GM21423 (cell line): ENCODE data around the gene IDH3G.
"Not testable (repeated sequence)": the region's sequence is repeated elsewhere in the genome, so short reads cannot be mapped to it uniquely, and the experiment has no call there.

Experiments
- ATAC-seq: cut with Tn5 transposase; IDR thresholded peaks from one replicate; pipeline ENCODE4 v1.9.1; 2021; ENCODE audit warnings: mild to moderate bottlenecking, moderate library complexity; ENCODE audit not compliant: unreplicated experiment

IDH3G gene

DNA sequence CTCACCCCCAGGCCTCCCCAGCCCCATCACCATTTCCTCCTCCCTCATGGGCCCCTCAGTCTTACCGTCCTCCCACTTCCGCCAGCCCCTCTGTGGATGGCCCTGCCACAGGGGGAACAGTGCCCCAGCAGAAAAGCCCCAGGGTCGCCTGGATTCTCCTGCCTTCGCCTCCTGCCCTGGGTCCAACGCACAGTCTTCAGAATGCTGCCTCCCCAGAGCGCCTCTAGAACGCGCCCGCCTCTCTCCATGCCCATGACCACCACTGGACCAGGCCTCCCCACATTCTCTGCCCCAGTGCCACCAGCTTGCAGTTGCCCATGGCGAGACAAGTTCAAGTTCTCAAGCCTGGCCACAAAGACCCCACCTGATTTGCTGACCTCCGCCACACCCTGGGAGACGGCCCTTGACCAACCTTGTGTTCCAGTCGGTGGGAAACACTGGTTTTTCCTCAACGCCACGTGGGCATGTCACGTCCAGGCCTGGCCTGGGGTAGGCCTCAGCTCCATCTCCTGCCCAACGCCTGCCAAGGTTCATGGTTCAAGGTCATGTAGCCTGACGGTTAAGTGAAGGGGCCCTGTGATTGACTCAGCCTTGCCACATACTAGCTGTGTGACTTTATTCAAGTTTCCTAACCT lies 30.8 kb downstream of the IDH3G start:
- ATAC-seq = no peak

DNA sequence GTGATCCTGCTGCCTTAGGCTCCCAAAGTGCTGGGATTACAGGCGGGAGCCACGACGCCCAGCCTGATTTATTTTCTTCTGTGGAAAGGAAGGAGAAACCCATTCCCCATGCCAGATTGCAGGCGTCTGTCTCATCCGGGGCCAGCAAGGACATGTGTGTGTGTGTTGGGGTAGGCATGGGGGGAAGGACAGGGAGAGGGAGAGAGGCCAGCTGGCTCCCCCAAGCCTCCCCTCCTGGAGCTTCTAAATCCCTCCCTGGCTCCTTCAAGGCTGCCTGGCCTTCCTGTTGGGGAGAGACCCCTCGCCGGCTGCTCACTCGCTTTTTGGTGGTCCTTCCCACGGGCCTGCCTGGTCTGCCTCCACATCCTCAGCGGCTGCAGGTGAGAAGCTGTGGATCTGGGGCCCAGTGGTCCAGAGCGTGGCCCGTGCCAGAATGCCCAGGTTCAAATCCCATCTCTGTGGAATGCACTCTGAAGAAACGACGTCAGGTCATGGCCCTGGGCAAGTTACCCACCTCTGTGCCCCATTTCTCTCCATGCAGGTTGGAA lies 31.5 kb downstream of the IDH3G start:
- no peak for ATAC-seq

DNA sequence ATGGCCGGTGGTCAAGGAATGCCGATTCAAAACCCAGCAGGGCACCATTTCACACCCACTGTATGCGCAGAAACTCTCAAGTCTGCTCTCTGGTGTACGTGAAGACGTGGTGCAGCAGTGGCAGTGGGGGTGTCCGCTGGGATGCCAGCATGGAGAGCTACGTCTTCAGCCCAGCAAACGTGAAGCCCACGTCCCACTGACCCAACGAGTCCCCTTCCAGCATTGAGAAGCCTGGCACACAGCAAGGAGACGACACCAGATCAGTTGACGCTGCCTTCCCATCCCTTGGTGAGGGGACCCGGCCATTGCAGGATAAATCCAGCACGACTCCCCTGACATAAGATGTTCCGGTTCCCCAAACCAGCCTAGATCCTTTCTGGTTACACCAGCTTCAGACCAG lies 32.3 kb downstream of the IDH3G start:
- no peak for ATAC-seq

DNA sequence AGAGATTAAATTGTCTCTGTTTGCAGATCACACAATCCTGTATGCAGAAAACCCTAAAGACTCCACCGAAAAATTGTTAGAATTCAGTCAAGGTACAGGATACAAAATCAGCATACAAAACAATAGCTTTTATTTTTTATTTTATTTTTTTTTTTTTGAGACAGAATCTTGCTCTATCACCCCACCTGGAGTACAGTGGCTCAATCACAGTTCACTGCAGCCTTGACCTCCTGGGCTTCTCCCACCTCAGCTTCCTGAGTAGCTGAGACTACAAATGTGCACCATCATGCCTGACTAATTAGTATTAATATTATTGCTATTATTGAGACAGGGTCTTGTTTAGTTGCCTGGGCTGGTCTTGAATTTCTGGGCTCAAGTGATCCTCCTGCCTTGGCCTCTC lies 39.0 kb downstream of the IDH3G start:
- no peak for ATAC-seq

DNA sequence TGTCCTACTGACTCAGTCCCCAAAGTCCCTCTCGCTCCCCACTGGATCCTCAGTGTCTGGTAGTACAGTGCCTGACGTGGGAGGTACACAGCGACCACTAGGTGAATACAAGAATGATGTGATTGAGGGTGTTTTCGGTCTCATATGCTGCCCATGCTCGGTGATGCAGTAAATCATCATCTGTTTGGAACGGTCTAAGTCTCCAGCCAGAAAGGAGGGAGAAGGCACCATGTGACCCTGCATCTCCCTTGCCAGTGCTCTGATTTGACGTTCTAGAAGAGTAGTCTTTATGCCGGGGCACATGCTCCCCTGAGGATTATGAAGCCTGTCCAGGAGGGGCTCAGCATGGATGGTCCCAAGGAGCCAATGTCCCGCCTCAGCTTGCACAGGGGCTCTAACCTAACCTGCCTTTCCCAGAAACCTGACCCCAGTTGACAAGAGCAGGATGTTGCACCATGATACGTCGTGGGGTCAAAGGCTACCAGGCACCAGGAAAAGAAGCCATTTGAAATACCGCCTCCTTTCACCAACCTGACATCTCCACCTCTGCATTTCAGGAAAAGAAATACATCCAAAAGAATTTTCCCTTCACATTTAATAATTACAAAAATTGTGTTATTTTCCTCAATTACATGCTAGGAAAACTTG lies 43.9 kb downstream of the IDH3G start:
- no peak for ATAC-seq

DNA sequence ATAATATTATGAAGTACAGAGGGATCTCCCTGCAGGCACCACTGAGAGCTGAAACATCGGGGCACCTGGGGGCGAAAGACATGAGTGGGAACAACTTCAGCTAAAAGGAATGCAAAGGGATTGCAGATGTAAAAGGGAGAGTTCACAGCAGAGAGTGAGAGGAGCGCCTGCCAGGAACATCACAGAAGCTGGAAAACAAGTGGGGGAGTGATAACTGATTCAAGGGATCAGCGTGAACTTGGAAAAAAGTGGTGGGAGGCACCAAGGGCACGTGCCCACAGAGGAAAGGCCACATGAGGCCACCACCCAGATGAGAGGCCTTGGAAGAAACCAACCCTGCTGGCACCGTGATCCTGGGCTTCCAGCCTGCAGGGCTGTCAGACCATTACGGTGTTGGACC lies 45.2 kb downstream of the IDH3G start:
- not testable (repeated sequence) for ATAC-seq

DNA sequence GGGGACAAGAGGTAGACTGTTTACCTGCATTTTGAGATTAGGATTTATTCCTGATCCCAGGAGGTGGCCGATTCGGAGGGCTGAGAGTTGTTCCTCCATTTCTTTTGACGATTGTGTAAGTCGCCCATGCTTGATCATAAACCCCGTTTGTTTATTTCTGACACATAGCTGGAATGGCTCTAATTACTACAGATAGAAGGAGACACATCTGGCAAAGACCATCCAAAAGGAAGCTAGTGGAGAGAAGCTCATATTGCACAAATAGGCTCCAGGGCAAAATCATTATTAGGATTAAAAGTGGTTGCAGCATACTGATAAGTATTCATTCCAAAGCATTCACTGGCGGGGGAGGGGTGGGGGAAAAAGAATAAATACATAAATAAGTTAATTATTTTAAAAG lies 47.2 kb downstream of the IDH3G start:
- ATAC-seq = not testable (repeated sequence)

DNA sequence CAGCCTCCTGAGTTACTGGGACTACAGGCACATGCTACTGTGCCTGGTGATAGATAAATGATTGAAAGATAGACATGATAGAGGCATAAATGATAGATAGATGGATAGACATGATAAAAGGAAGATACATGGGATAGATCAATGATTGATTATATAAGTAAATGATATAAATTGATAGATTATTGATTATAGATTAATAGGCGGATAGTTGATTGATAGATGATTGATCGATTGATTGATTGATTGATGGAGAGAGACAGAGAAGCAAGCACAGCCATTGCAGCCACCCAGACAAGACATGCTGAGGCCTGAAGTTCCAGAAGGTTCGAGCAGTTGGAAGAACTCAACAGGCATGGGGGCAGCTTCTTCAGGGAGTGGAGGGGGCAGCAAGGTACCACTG lies 47.8 kb downstream of the IDH3G start:
- ATAC-seq = no peak

DNA sequence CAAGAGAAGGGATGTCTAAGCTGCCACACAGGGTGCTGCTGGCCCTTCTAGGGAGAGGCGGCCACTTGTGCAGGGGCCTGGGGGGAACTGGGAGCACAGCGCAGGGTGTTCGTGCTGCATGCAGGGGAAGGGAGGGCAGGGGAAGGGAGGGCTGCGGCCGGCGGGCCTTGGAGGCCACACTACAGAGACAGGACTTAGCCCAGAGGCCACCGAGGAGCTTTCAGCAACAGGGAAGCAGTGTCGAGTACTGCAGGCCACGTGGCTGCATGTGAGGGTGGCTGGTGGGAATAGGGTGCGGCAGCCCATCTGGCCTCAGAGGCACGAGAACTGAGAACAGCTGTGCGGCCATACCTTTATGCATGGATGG lies 49.1 kb downstream of the IDH3G start:
- not testable (repeated sequence) for ATAC-seq

DNA sequence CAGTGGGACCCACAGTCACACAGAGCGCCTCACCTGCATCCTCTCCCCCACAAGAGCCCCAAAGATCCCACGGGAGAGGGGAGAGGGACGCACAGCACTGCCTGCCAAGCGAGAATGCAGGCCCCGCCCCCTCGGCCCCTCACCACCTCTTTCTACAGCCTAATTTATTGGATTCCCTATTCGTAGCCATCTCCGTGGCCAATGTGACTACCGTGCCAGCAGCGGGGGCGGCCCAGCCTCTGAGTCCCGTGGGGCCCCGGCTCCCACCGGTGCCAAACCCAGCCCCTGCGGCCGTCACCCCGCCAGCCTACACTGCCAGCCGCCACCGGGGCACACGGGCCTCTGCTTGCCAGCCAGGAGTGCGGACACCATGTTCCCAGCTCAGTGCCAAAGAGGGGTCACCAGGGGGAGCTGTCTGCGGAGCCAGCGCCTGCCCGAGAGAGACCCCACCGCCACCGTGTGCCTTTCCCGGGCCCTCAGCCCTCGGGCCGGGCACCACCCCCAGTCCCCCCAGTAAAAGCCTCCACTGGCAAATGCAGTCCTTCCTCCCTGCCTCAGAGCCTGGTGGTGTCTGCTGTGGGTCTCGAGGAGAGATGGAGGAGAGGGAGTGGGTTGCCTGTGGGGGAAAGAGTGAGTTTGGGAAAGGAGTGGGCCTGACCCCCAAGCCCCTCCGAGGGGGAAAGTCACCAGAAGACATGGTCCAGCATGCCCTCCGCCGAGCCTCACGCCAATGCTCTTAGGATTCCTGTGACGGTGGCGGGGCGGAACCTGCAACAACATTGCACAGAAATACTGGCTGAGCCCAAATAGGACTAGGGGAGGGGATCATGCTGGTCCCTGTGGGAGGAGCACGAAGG lies 49.7 kb downstream of the IDH3G start:
- no peak for ATAC-seq

DNA sequence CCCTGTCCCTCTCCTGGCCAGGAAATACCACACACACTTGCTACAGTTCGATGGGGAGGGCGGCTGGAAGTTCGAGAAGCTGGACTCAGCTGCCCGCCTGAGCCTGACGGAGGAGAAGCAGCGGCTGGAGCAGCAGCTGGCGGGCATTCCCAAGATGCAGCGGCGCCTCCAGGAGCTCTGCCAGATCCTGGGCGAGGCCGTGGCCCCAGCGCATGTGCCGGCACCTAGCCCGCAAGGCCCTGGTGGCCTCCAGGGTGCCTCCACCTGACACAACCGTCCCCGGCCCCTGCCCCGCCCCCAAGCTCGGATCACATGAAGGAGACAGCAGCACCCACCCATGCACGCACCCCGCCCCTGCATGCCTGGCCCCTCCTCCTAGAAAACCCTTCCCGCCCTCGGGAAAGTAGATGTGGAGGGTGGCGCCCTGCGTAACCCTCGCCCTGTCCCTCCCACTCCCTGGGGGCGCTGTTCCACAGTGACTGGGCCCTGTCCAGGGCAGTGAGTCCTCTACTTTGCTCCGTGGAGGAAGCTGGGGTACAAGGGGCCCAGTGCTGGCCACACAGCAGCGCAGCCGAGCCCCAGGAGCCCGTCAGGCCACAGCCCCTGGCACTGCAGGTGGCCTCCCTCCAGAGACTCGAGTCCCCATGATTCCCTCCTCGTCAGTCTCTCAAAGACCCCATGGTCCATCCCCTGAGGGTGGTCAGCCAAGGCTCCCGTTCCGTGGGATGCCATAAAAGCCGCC lies 50.5 kb downstream of the IDH3G start:
- ATAC-seq = not testable (repeated sequence)

DNA sequence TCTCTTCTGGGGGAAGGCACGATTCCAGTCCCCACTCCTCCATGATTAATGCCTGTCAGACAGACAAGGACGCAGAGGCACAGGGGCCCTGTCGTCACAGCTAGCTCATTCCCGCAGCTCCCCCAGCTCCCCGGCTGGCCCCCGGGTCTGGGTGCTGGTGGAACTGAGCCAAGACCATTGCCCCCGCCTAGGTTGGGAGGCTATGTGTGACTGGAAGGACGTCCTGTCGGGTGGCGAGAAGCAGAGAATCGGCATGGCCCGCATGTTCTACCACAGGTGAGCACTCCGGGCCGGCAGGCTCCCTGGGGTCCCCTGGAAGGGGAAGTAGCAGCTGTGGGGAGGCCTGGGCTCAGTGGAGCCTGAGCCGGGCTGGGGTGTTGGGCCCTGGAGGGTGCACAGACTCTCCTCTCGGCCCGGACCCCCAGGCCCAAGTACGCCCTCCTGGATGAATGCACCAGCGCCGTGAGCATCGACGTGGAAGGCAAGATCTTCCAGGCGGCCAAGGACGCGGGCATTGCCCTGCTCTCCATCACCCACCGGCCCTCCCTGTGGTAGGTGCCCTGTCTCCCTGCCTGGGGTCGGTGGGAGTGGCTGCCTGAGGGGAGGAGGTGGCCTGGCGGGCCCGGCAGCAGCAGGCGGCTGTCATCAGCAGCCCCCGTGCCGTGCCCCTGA lies 51.2 kb downstream of the IDH3G start:
- ATAC-seq = not testable (repeated sequence)

DNA sequence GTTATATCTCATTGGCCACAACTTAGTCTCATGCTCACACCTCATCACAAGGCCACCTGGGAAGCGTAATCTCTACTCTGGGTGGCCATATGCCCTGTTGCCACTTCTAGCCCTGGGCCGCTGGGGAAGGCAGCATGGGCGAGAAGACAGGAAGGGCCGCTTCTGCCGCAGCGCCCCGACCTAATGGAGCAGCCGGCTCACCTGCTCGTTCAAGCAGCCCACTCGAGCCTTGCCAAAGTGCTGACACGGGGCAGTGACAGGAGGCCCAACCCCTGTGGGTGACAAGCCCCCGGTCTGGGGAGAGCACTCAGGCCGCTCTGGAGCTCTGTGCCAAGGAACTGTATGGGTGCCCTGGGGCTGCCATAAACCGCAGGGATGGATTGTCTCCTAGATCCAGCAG lies 52.1 kb downstream of the IDH3G start:
- ATAC-seq = not testable (repeated sequence)

DNA sequence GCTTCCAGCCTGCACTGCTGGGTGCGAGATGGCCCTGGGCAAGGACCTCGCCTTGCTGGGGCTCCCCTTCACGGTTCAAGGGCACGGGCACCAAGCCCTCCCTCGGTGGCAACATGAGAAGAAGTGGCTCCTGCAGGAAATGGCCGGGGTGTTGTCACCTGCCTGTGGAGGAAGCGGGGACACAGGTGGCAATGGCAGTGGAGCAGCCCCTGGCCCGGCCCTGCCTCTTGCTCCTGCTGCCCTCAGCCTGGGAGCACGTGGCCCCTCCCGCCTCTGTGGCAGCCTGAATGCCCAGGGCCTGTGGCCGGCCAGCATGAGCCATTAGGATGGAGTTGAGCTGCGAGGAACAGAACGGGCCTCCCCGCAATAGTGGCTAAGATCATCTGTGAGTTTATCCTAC lies 52.7 kb downstream of the IDH3G start:
- ATAC-seq = no peak

DNA sequence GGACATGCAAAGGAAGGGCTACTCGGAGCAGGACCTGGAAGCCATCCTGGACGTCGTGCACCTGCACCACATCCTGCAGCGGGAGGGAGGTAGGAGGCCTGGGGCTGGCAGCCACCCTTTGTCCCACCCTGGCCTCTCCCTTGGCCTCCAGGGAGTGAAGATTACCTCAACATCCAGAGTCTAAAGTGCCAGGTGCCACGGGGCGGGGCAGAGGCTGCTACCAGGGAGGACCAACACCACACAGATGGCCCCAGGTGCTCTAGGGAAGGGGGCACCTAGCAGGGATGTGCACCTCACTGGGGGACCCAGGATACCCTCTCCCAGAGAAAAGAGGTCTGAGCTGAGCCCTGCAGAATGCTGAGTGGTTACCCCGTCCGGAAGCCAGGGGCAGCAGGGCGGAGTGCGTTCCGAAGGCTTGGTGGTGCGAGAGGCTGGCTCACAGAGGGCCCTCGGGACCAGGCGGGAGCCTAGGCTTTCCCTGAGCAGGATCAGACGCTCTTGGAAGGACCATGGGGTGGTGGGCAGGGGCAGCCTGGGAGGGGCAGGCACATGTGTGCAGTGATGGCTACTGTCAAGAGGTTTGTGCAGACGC lies 53.4 kb downstream of the IDH3G start:
- no peak for ATAC-seq

DNA sequence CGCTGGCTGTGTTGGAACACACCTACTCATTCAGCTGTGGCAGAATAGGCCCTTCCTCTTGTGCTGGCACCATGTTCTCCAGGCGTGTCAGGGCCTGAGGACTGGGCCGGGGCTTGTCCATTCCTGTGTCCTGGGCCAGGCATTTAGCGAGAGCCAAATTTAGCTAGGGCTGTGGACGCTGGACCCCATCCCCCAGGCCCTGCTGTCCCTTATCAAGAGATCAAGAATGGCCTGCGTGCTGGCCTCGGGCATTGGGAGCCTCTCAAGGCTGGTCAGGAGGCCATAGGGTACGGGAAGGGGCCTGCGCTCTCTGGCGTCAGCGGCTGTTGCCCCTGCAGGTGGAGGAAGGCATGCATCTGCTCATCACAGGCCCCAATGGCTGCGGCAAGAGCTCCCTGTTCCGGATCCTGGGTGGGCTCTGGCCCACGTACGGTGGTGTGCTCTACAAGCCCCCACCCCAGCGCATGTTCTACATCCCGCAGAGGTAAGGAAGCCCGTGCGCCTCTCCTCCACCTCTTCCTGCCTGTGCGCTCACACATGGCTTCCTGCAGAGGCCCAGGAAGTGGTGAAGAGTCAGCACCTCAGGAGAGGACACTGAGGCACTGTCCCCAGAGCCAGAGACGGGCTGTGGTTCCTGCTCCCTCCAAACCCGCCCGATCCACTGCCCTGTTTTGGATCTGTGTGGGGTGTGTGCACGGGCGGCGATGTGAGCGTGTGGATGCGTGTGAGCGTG lies 54.3 kb downstream of the IDH3G start:
- no peak for ATAC-seq

DNA sequence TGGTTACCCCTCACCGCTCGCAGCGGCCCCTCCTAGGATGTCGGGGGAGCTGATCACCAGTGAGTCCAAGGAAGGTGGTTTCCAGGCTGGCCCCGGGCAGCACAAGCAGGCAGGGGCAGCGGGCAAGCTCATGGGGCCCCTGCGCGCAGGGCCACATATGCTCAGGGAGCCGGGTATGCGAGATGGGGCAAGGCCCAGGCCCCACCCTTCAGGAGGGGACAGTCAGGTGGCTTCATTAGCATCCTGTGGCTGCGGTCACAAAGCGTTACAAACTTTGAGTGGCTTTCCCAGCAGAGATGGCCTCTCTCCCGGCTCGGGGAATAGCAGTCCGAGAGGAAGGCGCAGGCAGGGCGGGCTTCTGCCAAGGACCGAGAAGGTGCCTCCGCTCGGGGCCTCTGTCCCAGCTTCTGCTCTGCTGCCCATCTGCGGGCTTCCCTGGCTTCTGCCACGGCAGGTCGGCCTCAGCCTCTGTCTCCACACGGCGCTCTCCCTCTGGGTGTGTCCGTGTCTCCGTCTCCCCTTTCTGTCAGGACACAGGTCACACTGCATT lies 56.0 kb downstream of the IDH3G start:
- ATAC-seq = no peak

DNA sequence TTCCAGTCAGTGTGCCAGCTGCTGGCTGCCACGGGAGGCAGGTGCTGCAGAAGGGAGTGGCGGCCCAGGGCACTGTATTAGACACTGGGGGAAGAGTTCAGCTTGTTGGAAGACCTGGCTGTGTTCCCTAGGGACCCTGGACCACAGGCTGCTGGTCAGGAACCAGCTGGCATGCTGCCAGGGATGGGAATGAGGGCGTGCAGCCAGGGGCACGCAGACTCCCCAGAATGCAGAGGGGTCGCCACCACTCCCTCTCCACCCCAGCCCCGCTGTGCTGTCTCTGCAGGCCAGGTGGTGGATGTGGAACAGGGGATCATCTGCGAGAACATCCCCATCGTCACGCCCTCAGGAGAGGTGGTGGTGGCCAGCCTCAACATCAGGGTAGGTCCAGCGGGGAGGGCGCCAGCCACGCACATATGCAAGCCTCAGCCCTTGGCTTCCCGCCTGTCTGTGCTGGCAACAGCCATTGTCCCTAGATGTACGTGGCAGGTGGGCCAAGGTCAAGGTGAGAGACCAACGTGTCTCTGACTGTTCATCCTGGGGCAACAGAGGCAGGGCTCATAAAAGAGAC lies 57.2 kb downstream of the IDH3G start:
- no peak for ATAC-seq
